HAP-1 (cell line): Measurements from ENCODE around the gene URI1.
"Not testable (repeated sequence)": the region's sequence is repeated elsewhere in the genome, so short reads cannot be mapped to it uniquely, and the experiment has no call there.

Experiments used
- DNase-seq, 2 experiments: peaks; one replicate each; pipeline ENCODE4 v3.0.0-alpha.2; 2016 to 2020; ENCODE audit warnings: low spot score in 2 of 2
- H3K27me3 ChIP-seq: fragments of 250-450 bp; sonication (Bioruptor Pico); 2 replicates; pipeline ENCODE4 v1.5.1; 2020; ENCODE audit warnings: low read depth, mild to moderate bottlenecking, moderate library complexity
- H3K36me3 ChIP-seq: fragments of 250-450 bp; sonication (Bioruptor Pico); replicated peaks from 2 replicates; pipeline ENCODE4 v1.5.1; 2020; ENCODE audit warnings: mild to moderate bottlenecking
- H3K4me1 ChIP-seq: fragments of 250-450 bp; sonication (Bioruptor Pico); 2 replicates; pipeline ENCODE4 v1.5.1; 2020; ENCODE audit warnings: mild to moderate bottlenecking
- H3K4me3 ChIP-seq: fragments of 250-450 bp; sonication (Bioruptor Pico); 2 replicates; pipeline ENCODE4 v1.5.1; 2020; ENCODE audit warnings: mild to moderate bottlenecking, moderate library complexity
- H3K9me3 ChIP-seq: fragments of 250-450 bp; sonication (Bioruptor Pico); 2 replicates; pipeline ENCODE4 v1.5.1; 2020; ENCODE audit warnings: mild to moderate bottlenecking, moderate library complexity
- in situ Hi-C: fragments of 300-500 bp; cut with MboI; formaldehyde crosslinking; loops from 3 replicates; pipeline ENCODE4 v1.14.3; 2020; ENCODE audit warnings: low sequenced_read_pairs, inconsistent platforms, mixed read lengths

URI1 gene

GRCh38 chr19:29946645-29947044 lies 4.6 kb downstream of the URI1 start:
- H3K36me3 ChIP-seq = peaks cover 9% of the 10 kb centered on the region
- H3K27me3 ChIP-seq = no peaks in the 10 kb centered on the region
- DNase-seq = no peak
- H3K4me1 ChIP-seq = peaks cover 17% of the 10 kb centered on the region
- no peaks in the 10 kb centered on the region for H3K9me3 ChIP-seq
- in situ Hi-C loops = no loop called here
- no peak overlapping the region for H3K4me3 ChIP-seq

- Histone ChIP-seq H3K36me3 (peaks cover 9% of the 10 kb centered on the region), H3K4me3 (no peak overlapping the region), H3K27me3 (no peaks in the 10 kb centered on the region), H3K4me1 (peaks cover 26% of the 10 kb centered on the region), H3K9me3 (no peaks in the 10 kb centered on the region)
- no peak for DNase-seq
- in situ Hi-C loops = no loop called here
Measured at GRCh38 chr19:29947871-29948270, 5.8 kb downstream of the URI1 start.

- not testable (repeated sequence) for H3K36me3 ChIP-seq
Measured at GRCh38 chr19:29948759-29949470, 6.9 kb downstream of the URI1 start.

GRCh38 chr19:29952177-29952576 lies 10.1 kb downstream of the URI1 start:
- no peak overlapping the region for H3K4me3 ChIP-seq
- DNase-seq = no peak
- no peaks in the 10 kb centered on the region for H3K9me3 ChIP-seq
- in situ Hi-C loops = no loop called here
- peaks cover 21% of the 10 kb centered on the region for H3K4me1 ChIP-seq
- no peaks in the 10 kb centered on the region for H3K27me3 ChIP-seq
- peaks cover 9% of the 10 kb centered on the region for H3K36me3 ChIP-seq

More at GRCh38 chr19:29948759-29949470, 6.9 kb downstream of the URI1 start:
- in situ Hi-C loops, H3K9me3 ChIP-seq, H3K4me3 ChIP-seq, DNase-seq, H3K27me3 ChIP-seq: not testable (repeated sequence)
- peaks cover 29% of the 10 kb centered on the region for H3K4me1 ChIP-seq

GRCh38 chr19:29952646-29953045 lies 10.6 kb downstream of the URI1 start:
- Histone ChIP-seq H3K36me3 (peaks cover 9% of the 10 kb centered on the region), H3K9me3 (no peaks in the 10 kb centered on the region), H3K27me3 (no peaks in the 10 kb centered on the region), H3K4me1 (peaks cover 21% of the 10 kb centered on the region), H3K4me3 (no peak overlapping the region)
- no peak for DNase-seq
- in situ Hi-C loops = no loop called here

- no peak for DNase-seq
- in situ Hi-C loops = no loop called here
- peaks cover 21% of the 10 kb centered on the region for H3K4me1 ChIP-seq
- no peak overlapping the region for H3K4me3 ChIP-seq
- H3K9me3 ChIP-seq = no peaks in the 10 kb centered on the region
- peaks cover 9% of the 10 kb centered on the region for H3K36me3 ChIP-seq
- H3K27me3 ChIP-seq = no peaks in the 10 kb centered on the region
Measured at GRCh38 chr19:29953352-29954247, 11.6 kb downstream of the URI1 start.

GRCh38 chr19:29956855-29957254 lies 14.8 kb downstream of the URI1 start:
- no peak overlapping the region for H3K4me3 ChIP-seq
- in situ Hi-C loops = no loop called here
- no peak for DNase-seq

GRCh38 chr19:29961311-29961710 lies 19.3 kb downstream of the URI1 start:
- no peaks in the 10 kb centered on the region for H3K36me3 ChIP-seq
- no peaks in the 10 kb centered on the region for H3K27me3 ChIP-seq
- H3K4me1 ChIP-seq = no peaks in the 10 kb centered on the region
- in situ Hi-C loops = no loop called here
- H3K9me3 ChIP-seq = no peaks in the 10 kb centered on the region
- H3K4me3 ChIP-seq = no peak overlapping the region
- no peak for DNase-seq

More at GRCh38 chr19:29956855-29957254, 14.8 kb downstream of the URI1 start:
- no peaks in the 10 kb centered on the region; the same call in none of the 2 replicates for H3K36me3 ChIP-seq
- peaks cover 20% of the 10 kb centered on the region for H3K4me1 ChIP-seq
- H3K9me3 ChIP-seq = no peaks in the 10 kb centered on the region
- no peaks in the 10 kb centered on the region for H3K27me3 ChIP-seq

GRCh38 chr19:29962793-29963192 lies 20.8 kb downstream of the URI1 start:
- in situ Hi-C loops = no loop called here
- no peaks in the 10 kb centered on the region for H3K36me3 ChIP-seq
- DNase-seq = no peak
- H3K9me3 ChIP-seq = no peaks in the 10 kb centered on the region
- H3K4me3 ChIP-seq = no peak overlapping the region
- no peaks in the 10 kb centered on the region for H3K27me3 ChIP-seq
- H3K4me1 ChIP-seq = no peaks in the 10 kb centered on the region

GRCh38 chr19:29963576-29963975 lies 21.5 kb downstream of the URI1 start:
- DNase-seq = no peak

GRCh38 chr19:29964171-29964570 lies 22.1 kb downstream of the URI1 start:
- no peaks in the 10 kb centered on the region for H3K9me3 ChIP-seq
- DNase-seq = no peak
- H3K36me3 ChIP-seq = no peaks in the 10 kb centered on the region
- in situ Hi-C loops = no loop called here
- H3K4me3 ChIP-seq = no peak overlapping the region
- no peaks in the 10 kb centered on the region for H3K27me3 ChIP-seq
- no peaks in the 10 kb centered on the region for H3K4me1 ChIP-seq

More at GRCh38 chr19:29963576-29963975, 21.5 kb downstream of the URI1 start:
- Histone ChIP-seq H3K27me3 (no peaks in the 10 kb centered on the region), H3K4me1 (no peaks in the 10 kb centered on the region), H3K36me3 (no peaks in the 10 kb centered on the region), H3K9me3 (no peaks in the 10 kb centered on the region), H3K4me3 (no peak overlapping the region)
- in situ Hi-C loops = no loop called here

- H3K36me3 ChIP-seq = no peaks in the 10 kb centered on the region
- DNase-seq = no peak
- no peaks in the 10 kb centered on the region for H3K9me3 ChIP-seq
- H3K27me3 ChIP-seq = no peaks in the 10 kb centered on the region
- H3K4me3 ChIP-seq = no peak overlapping the region
- in situ Hi-C loops = no loop called here
- no peaks in the 10 kb centered on the region for H3K4me1 ChIP-seq
Measured at GRCh38 chr19:29965492-29965891, 23.5 kb downstream of the URI1 start.

GRCh38 chr19:29966142-29966541 lies 24.1 kb downstream of the URI1 start:
- H3K4me3 ChIP-seq, H3K4me1 ChIP-seq, H3K27me3 ChIP-seq, H3K9me3 ChIP-seq, DNase-seq, H3K36me3 ChIP-seq, in situ Hi-C loops: not testable (repeated sequence)

GRCh38 chr19:29966588-29967249 lies 24.7 kb downstream of the URI1 start:
- no peak for DNase-seq
- Histone ChIP-seq H3K4me3 (no peak overlapping the region), H3K4me1 (peaks cover 3% of the 10 kb centered on the region), H3K27me3 (no peaks in the 10 kb centered on the region), H3K36me3 (no peaks in the 10 kb centered on the region), H3K9me3 (no peaks in the 10 kb centered on the region)
- in situ Hi-C loops = no loop called here
